OCI-LY3 (cell line): ENCODE results near the gene WDR20.
"Not testable (repeated sequence)": the region's sequence is repeated elsewhere in the genome, so short reads cannot be mapped to it uniquely, and the experiment has no call there.

Source experiments
- H2AFZ ChIP-seq: fragments of 200-600, 300-600 bp; shearing (Covaris generic); 2 replicates; pipeline ENCODE4 v1.6.0; 2014; ENCODE audit warnings: antibody characterized with exemption, low read depth, low read length
- H3K27ac ChIP-seq: fragments of 200-600, 300-600 bp; sonication (generic); 2 replicates; pipeline ENCODE4 v1.5.1; 2014; ENCODE audit warnings: mild to moderate bottlenecking, low read length, moderate library complexity, mixed read lengths
- H3K27me3 ChIP-seq: fragments of 200-600, 300-600 bp; sonication (generic); 2 replicates; pipeline ENCODE4 v1.6.1; 2014; ENCODE audit warnings: low read depth, low read length, mixed read lengths
- H3K36me3 ChIP-seq: fragments of 200-600, 300-600 bp; sonication (generic); replicated peaks from 2 replicates; pipeline ENCODE3; 2014; ENCODE audit warnings: low read depth, low read length, mixed read lengths
- H3K4me1 ChIP-seq: fragments of 300-600, 200-600 bp; sonication (generic); 2 replicates; pipeline ENCODE4 v1.6.1; 2014; ENCODE audit warnings: low read length, mixed read lengths
- H3K4me2 ChIP-seq: fragments of 200-600, 300-600 bp; sonication (generic); 2 replicates; pipeline ENCODE4 v1.6.1; 2014; ENCODE audit warnings: low read length, mixed read lengths
- H3K4me3 ChIP-seq: fragments of 300-600, 200-600 bp; sonication (generic); 2 replicates; pipeline ENCODE4 v1.5.1; 2014; ENCODE audit warnings: antibody characterized with exemption, mild to moderate bottlenecking, low read length, moderate library complexity
- H3K79me2 ChIP-seq: fragments of 300-600, 200-600 bp; shearing (Covaris generic); 2 replicates; pipeline ENCODE4 v1.6.1; 2014; ENCODE audit warnings: mild to moderate bottlenecking, low read length, mixed read lengths
- H3K9ac ChIP-seq: fragments of 300-600, 200-600 bp; shearing (Covaris generic); 2 replicates; pipeline ENCODE4 v1.6.0; 2014; ENCODE audit warnings: mild to moderate bottlenecking, low read length, moderate library complexity
- H3K9me3 ChIP-seq: fragments of 200-600, 300-600 bp; shearing (Covaris generic); 2 replicates; pipeline ENCODE4 v1.6.1; 2014; ENCODE audit warnings: low read length, mixed read lengths; ENCODE audit not compliant: insufficient read depth
- H4K20me1 ChIP-seq: fragments of 200-600, 300-600 bp; sonication (generic); 2 replicates; pipeline ENCODE4 v1.6.1; 2016; ENCODE audit warnings: low read length, mixed read lengths; ENCODE audit not compliant: insufficient read depth
- EZH2phosphoT487 ChIP-seq: fragments of 200-600 bp; shearing (Covaris generic); IDR thresholded peaks from 2 replicates; pipeline ENCODE4 v1.6.1; 2018; ENCODE audit warnings: antibody characterized with exemption, mixed run types, low read depth
- TF ChIP-seq, protein P1 (sequence below): fragments of 200-600, 300-600 bp; sonication (generic); IDR thresholded peaks from 2 replicates; pipeline ENCODE4 v1.5.1; 2014; ENCODE audit warnings: antibody characterized with exemption, low read length, low read depth

The WDR20 gene

GRCh38 chr14:102171173-102172020 is 31.7 kb downstream of the WDR20 start:
- Histone ChIP-seq H3K9me3 (no peaks in the 10 kb centered on the region), H3K4me3 (no peak overlapping the region), H3K4me2 (no peak overlapping the region), H3K4me1 (peaks cover 4% of the 10 kb centered on the region; the same call in 1 of the 2 replicates), H3K27ac (no peak overlapping the region), H3K36me3 (peaks cover 5% of the 10 kb centered on the region), H4K20me1 (peaks cover 29% of the 10 kb centered on the region; the same call in 1 of the 2 replicates), H3K9ac (no peak overlapping the region), H3K79me2 (peaks cover 30% of the 10 kb centered on the region), H3K27me3 (no peaks in the 10 kb centered on the region), H2AFZ (no peak overlapping the region)
- TF ChIP-seq, protein P1, sequence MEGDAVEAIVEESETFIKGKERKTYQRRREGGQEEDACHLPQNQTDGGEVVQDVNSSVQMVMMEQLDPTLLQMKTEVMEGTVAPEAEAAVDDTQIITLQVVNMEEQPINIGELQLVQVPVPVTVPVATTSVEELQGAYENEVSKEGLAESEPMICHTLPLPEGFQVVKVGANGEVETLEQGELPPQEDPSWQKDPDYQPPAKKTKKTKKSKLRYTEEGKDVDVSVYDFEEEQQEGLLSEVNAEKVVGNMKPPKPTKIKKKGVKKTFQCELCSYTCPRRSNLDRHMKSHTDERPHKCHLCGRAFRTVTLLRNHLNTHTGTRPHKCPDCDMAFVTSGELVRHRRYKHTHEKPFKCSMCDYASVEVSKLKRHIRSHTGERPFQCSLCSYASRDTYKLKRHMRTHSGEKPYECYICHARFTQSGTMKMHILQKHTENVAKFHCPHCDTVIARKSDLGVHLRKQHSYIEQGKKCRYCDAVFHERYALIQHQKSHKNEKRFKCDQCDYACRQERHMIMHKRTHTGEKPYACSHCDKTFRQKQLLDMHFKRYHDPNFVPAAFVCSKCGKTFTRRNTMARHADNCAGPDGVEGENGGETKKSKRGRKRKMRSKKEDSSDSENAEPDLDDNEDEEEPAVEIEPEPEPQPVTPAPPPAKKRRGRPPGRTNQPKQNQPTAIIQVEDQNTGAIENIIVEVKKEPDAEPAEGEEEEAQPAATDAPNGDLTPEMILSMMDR = no peak
- TF ChIP-seq EZH2phosphoT487 = no peak

GRCh38 chr14:102172021-102172272 is 32.2 kb downstream of the WDR20 start:
- not testable (repeated sequence) for H3K36me3 ChIP-seq, H2AFZ ChIP-seq, H3K4me2 ChIP-seq, H3K9ac ChIP-seq, H3K27ac ChIP-seq, H3K9me3 ChIP-seq, H3K4me3 ChIP-seq, H3K27me3 ChIP-seq, H3K4me1 ChIP-seq
- Histone ChIP-seq H4K20me1 (peaks cover 24% of the 10 kb centered on the region; the same call in 1 of the 2 replicates), H3K79me2 (peaks cover 27% of the 10 kb centered on the region)

DNA sequence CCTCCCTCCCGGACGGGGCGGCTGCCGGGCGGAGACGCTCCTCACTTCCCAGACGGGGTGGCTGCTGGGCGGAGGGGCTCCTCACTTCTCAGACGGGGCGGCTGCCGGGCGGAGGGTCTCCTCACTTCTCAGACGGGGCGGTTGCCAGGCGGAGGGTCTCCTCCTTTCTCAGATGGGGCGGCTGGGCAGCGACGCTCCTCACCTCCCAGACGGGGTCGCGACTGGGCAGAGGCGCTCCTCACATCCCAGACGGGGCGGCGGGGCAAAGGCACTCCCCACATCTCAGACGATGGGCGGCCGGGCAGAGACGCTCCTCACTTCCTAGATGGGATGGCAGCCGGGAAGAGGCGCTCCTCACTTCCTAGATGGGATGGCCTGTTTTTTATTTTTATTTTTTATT is 33.0 kb downstream of the WDR20 start:
- H3K9ac ChIP-seq, H3K36me3 ChIP-seq, H3K4me3 ChIP-seq, H3K27ac ChIP-seq, H3K4me1 ChIP-seq, H3K4me2 ChIP-seq, H2AFZ ChIP-seq, H3K9me3 ChIP-seq, H3K27me3 ChIP-seq: not testable (repeated sequence)
- Histone ChIP-seq H3K79me2 (peaks cover 30% of the 10 kb centered on the region), H4K20me1 (peaks cover 23% of the 10 kb centered on the region; the same call in 1 of the 2 replicates)

DNA sequence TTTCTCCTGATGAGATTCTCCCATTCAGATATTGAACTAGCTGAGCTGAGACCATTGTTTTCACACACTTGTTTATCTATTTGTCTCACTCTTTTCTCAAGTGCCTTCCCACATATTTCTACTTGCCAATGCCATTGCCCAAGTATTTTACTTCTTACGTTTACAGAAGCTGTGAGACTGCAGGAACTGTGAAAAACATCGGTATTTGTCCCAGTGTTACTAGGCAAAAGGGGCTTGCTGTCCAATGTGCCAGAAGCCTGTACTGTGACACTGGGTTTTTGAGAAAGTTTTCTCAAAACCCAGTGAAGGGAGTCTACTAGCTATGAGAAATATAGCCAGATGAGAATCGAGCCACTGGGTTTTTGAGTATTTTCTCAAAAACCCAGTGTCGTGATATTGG is 37.5 kb downstream of the WDR20 start:
- peaks cover 39% of the 10 kb centered on the region for H3K79me2 ChIP-seq
- H2AFZ ChIP-seq = no peak overlapping the region
- H3K36me3 ChIP-seq = no peaks in the 10 kb centered on the region
- no peak overlapping the region for H3K4me3 ChIP-seq
- H3K27ac ChIP-seq = no peak overlapping the region
- peaks cover 37% of the 10 kb centered on the region for H4K20me1 ChIP-seq
- H3K9me3 ChIP-seq = no peaks in the 10 kb centered on the region
- TF ChIP-seq, protein P1 = no peak
- TF ChIP-seq EZH2phosphoT487 = no peak
- H3K4me1 ChIP-seq = peaks cover 14% of the 10 kb centered on the region
- H3K27me3 ChIP-seq = no peaks in the 10 kb centered on the region
- H3K4me2 ChIP-seq = no peak overlapping the region
- H3K9ac ChIP-seq = no peak overlapping the region

- Histone ChIP-seq H3K27me3 (no peaks in the 10 kb centered on the region), H3K4me3 (no peak overlapping the region), H3K79me2 (peaks cover 54% of the 10 kb centered on the region), H3K27ac (no peak overlapping the region), H3K4me2 (no peak overlapping the region), H3K36me3 (no peaks in the 10 kb centered on the region), H3K9ac (no peak overlapping the region), H2AFZ (no peak overlapping the region), H4K20me1 (peaks cover 50% of the 10 kb centered on the region), H3K4me1 (peaks cover 21% of the 10 kb centered on the region), H3K9me3 (no peaks in the 10 kb centered on the region)
- TF ChIP-seq, protein P1 = no peak
- TF ChIP-seq EZH2phosphoT487 = no peak
Measured at GRCh38 chr14:102178806-102179205, 39.1 kb downstream of the WDR20 start.
